ENCODE results near the gene RARG.

RARG gene

DNA sequence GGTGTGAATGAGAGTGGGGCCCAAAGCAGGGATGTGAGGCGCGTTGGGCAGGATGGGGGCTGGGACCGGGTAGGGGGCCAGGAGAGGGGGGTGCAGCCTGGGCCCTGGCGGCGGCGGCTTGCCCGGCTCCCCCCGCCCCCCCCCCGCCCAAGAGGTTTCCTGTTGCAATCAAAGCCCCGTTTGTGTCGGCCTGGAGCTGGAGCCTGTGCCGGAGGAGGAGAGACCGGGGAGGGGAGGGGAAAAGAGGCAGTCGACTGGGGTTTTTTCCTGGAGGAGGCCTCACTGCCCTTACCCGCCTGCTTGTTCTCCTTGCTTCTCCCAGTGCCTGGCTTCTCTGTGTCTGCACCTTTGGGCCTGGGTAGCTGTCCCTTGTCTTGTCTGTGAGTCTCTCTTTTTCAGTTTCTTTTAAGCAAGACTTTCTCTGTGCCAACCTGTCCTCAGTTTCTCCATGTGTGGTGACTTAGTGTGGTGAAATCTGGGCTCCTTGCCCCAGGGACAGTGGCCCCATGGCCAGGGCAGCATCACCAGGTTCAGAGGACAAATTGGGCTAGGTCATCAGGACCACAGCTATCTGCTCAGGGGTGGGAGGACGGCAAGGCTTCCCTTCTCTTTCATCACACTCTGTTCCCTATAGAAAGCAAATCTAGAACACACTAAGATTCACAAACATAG, 8.5 kb downstream of the RARG start:
- ATAC-seq (replicated peaks), result no peak
- peaks cover 46 to 51% of the 10 kb centered on the region in 2 donors for H3K4me1 Mint-ChIP-seq

DNA sequence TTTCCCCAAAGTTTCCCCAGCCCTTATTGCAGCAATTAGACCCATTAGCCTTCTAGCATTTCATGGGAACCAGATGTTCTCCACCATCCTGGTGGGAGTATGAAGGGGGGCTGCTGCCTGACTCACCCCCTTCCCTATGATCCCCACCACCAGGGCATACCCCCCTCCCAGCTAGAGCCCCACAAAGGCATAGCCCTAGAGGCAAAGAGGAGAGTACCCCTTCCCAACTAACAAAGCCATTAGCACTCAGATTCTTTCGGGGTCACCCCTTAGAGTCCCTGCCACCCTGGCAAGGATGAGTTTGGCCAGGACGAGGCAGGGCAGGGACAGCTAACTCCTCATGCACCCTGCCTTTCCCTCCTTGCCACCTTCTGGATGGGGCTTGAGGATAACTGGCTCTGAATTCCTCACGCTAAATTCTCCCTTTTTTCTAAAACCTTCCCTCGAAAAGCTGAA, 9.2 kb downstream of the RARG start:
- DNase-seq, result no peak
- Mint-ChIP-seq H3K27me3 (no peaks in the 10 kb centered on the region), H3K9me3 (no peaks in the 10 kb centered on the region), H3K27ac (peak overlapping the region; percentile 42), H3K4me3 (peak overlapping the region; percentile 50 to 79), H3K36me3 (peaks cover 14 to 28% of the 10 kb centered on the region in 2 donors), H3K4me1 (peaks cover 49 to 58% of the 10 kb centered on the region in 2 donors)
- no peak for ATAC-seq (replicated peaks)

More for the DNA sequence above, 8.5 kb downstream of the RARG start:
- H3K9me3 Mint-ChIP-seq, result no peaks in the 10 kb centered on the region
- no peaks in the 10 kb centered on the region for H3K27me3 Mint-ChIP-seq
- DNase-seq, result no peak
- H3K27ac Mint-ChIP-seq, result peak overlapping the region; percentile 42
- peaks cover 16 to 31% of the 10 kb centered on the region in 2 donors for H3K36me3 Mint-ChIP-seq
- H3K4me3 Mint-ChIP-seq, result no peak overlapping the region

DNA sequence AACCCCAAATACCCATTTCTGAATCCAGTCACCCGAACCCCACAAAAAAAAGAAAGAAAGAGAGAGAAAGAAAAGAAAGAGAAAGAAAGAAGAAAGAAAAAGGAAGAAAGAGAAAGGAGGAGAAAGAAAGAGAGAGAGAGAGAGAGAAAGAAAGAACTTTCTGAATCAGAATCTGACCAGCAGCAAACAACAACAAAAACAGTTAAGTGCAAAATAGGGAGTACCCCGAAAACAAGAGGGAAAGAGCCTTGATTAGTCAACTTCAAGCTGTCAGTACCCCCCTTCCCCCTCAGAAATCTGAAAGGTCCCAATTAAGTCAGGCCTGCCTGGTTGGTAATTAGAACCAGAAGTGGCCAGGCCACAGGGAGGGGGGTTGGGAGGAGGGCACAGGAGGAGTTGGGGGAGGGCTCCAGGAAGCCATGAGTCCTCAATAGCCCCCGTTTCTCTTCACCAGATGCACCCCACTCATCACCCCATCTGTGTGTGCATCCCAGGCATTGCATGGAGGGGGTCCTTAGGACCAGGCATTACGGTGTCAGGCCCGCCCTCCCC, 9.8 kb downstream of the RARG start:
- Mint-ChIP-seq H3K4me3 (peak overlapping the region; percentile 50 to 79), H3K4me1 (peaks cover 51 to 64% of the 10 kb centered on the region in 2 donors), H3K9me3 (no peaks in the 10 kb centered on the region), H3K36me3 (peaks cover 14 to 28% of the 10 kb centered on the region in 2 donors), H3K27ac (no peak overlapping the region), H3K27me3 (no peaks in the 10 kb centered on the region)
- DNase-seq, result no peak
- ATAC-seq (replicated peaks), result no peak

DNA sequence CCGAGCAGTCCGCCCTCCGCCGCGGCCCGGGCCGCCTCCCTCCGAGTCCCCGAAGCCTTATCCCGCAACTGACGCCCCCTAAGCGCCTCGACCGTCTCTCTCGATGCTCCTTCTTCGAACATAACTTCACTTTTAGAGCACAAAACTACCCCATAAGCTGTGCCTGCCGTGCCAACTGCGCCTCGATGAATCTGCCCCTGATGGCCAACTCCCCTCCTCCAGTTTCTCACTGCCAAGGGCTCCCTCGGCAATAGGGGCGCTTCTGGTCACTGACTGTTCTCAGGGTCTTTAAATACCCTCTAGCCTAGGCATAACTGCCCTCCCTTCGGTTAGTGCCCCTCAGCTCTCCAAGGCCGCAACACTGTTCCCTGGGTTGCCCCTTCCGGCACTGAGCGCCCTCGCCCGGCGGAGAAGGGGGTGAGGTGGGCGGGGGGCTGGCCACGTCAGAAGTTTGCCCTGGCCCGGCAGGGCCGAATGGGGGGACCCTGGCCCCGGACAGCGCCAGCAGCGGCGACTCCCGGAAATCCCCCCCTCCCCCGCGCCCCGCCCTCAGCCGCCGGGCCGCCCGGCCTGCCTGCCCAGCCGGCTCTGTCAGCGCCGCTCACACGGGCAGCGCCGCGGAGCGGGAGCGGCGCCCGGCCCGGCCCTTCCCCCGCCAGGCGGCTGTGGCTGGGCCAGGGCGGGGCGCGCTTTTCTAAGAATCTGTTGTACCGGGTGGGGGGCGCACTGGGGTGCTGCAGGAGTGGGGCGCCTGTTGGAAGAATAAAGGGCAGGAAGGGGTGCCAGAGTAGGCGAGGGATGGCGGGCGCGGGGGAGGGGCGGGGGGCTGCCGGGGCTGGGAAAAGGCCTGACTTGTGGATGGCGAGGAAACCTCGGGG, 10.6 kb downstream of the RARG start:
- Mint-ChIP-seq H3K9me3 (no peaks in the 10 kb centered on the region), H3K4me3 (peak overlapping the region; percentile 81 to 91), H3K36me3 (peaks cover 8 to 24% of the 10 kb centered on the region in 2 donors), H3K4me1 (peaks cover 54 to 72% of the 10 kb centered on the region in 2 donors), H3K27ac (peak overlapping the region; percentile 94), H3K27me3 (no peaks in the 10 kb centered on the region)
- ATAC-seq (replicated peaks) (peak; percentile 20 to 23), DNase-seq (no peak)

DNA sequence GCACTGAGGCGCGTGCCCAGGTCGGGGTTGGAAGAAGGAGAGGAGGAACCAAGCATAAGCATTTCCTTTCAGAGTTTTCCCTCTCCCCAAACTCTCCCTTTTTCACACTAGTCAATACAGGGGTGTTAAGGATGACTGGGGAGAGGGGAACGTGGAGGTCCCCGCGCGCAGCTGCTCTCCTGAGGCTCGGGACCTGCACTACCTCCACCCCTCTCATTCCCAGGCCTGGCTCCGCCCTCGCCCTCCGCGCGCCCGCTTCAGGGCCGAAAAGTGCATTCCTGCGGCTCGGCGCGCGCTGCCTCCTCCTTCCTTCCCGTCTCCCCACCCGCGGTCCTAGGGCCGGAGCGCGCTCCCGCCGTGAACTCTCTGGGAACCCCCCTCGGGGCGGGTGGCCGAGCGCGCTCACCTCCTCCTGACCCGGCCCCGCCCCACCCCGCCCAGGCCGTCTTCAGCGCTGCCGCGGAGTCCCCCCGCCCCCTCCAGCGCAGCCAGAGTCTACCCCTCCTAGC, 11.3 kb downstream of the RARG start:
- DNase-seq (peak; percentile 82), ATAC-seq (replicated peaks) (peak; percentile 71)
- Mint-ChIP-seq H3K9me3 (no peaks in the 10 kb centered on the region), H3K27me3 (no peaks in the 10 kb centered on the region), H3K27ac (peak overlapping the region; percentile 94), H3K36me3 (peaks cover 7 to 29% of the 10 kb centered on the region in 2 donors), H3K4me1 (peaks cover 61 to 79% of the 10 kb centered on the region in 2 donors), H3K4me3 (peak overlapping the region; percentile 81 to 91)

DNA sequence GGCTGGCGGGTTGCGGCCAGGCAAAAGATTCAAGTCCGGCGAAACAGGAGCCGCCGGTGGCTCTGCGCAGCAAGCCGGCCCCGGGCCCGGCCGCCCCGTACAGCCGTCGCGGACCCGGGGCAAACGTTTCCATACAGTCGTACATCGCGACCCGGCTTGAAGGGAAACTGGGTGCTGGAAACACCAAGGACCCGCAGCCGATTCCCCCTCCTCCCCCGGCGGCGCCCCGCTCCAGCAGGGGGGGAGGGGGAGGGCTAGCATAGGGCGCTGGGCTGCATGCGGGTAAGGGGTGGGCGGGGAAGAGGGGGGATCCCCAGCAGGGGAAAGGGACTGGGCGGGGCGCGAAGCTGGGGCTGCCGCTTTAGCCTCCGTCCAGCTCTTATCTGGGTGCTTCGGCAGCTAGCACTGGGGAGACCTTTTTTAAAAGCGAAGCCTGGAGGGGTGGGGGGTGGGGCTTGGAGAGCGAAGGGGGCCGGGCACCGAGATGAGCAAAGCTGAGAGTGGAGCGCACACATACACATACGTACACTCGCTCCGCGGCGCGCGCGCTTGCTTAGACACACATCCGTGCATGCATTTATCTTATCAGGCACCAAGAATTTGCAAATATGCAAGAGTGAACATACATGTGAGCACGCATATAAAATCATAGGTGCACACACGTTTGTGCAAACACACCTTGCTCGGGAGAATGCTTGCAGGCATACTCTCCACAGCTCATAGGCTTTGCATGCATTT, 11.9 kb downstream of the RARG start:
- H3K9me3 Mint-ChIP-seq, result no peaks in the 10 kb centered on the region
- DNase-seq, result peak; percentile 78

DNA sequence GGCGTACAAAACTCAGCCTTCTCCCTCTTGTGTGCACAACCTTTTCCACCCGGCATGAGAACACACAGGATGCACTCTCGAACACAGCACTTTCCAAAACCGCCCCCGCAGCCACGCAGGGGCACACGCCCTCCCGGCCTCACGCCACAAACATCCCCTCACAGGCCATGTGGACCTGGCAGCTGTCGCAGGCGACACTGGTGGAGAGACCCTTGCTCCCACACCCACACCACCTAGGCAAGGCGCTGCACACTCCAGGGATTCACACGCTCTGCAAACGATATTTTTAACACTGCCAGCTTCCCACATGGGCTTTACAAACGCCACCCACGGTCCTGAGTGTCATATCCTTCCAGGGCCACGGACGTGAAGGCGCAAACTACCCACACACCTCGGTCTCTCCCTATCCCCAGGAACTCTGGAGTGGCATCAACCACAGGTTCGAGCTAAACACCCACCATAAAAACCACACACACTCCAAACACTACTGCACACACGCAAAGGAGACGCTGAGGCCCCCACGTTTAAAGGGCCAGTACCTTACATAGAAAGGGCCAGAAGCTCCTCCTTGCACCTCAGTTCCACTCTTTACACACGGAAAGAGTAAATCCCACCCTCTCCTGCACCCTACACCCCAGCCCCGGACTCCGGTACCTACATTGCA, 12.6 kb downstream of the RARG start:
- peak overlapping the region; percentile 81 to 91 for H3K4me3 Mint-ChIP-seq
- H3K27ac Mint-ChIP-seq, result peak overlapping the region; percentile 97
- DNase-seq (peak; percentile 72), ATAC-seq (replicated peaks) (peak; percentile 49 to 53)
- H3K36me3 Mint-ChIP-seq, result peaks cover 8 to 27% of the 10 kb centered on the region in 2 donors
- H3K4me1 Mint-ChIP-seq, result peaks cover 62 to 80% of the 10 kb centered on the region in 2 donors
- no peaks in the 10 kb centered on the region for H3K27me3 Mint-ChIP-seq
- H3K9me3 Mint-ChIP-seq, result no peaks in the 10 kb centered on the region

More for the DNA sequence above, 11.9 kb downstream of the RARG start:
- Mint-ChIP-seq H3K4me1 (peaks cover 63 to 81% of the 10 kb centered on the region in 2 donors), H3K36me3 (peaks cover 3 to 27% of the 10 kb centered on the region in 2 donors), H3K27ac (peak overlapping the region; percentile 97), H3K4me3 (peak overlapping the region; percentile 81 to 91), H3K27me3 (no peaks in the 10 kb centered on the region)
- ATAC-seq (replicated peaks), result peak; percentile 52 to 57

DNA sequence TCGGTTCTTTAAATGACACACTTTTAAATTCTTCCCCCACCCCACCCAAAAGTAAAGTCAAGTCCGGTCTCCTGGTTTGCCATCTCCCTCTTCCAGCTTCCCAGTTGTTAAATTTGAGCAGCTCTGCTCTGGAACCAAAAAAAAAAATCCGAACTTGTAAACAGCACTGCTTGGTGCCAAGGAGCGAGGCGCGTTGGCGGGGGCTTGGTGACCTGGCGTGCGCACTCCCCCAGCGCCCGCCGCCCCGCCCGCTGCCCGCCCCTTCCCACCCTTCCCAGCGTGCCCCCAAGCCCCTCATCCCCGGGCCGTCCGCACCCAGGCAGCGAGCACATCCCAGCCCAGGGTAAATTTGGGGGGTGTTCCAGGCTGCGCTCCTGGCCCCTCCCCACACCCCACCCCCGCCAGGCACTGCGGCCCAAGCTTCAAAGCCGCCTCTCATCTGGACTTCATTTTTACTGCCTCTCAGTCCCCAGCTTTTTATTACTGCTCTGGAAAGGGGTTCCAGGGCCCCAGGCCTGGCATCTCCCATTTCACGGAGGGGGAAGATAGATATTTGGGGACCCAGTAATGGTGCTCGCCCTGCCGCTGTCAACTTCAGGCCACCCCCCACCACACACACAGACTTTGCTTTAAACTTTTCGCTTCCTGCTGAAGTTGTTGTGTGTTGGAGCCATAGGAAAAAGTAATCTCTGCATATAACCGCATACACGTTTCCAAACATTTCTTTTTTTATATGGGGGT, 13.3 kb downstream of the RARG start:
- peak overlapping the region; percentile 97 for H3K27ac Mint-ChIP-seq
- no peak for ATAC-seq (replicated peaks)
- peaks cover 62 to 80% of the 10 kb centered on the region in 2 donors for H3K4me1 Mint-ChIP-seq
- peak overlapping the region; percentile 81 to 91 for H3K4me3 Mint-ChIP-seq
- H3K27me3 Mint-ChIP-seq, result no peaks in the 10 kb centered on the region
- no peak for DNase-seq
- H3K36me3 Mint-ChIP-seq, result peaks cover 15 to 29% of the 10 kb centered on the region in 2 donors
- no peaks in the 10 kb centered on the region for H3K9me3 Mint-ChIP-seq

DNA sequence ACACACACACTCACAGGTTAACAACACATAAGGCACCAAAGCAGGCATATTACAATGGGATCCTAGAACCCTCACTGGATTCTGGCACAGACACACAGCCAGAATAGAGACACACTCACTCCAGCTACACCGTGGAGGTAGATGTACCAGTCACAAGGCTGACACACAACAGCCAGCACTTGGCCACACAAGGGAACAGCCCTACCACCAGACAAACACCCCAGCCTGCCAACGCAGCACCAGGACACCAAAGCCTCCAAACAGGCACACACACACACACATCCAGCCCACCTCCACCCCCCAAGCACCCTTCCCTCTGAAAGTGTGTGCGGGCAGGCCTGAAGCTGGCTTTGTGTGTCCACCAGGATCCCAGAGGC, 14.1 kb downstream of the RARG start:
- peak overlapping the region; percentile 65 to 74 for H3K4me3 Mint-ChIP-seq
- peak overlapping the region; percentile 65 for H3K27ac Mint-ChIP-seq
- H3K4me1 Mint-ChIP-seq, result peaks cover 65 to 83% of the 10 kb centered on the region in 2 donors
- ATAC-seq (replicated peaks) (no peak), DNase-seq (no peak)
- no peaks in the 10 kb centered on the region for H3K27me3 Mint-ChIP-seq
- peaks cover 21 to 36% of the 10 kb centered on the region in 2 donors for H3K36me3 Mint-ChIP-seq
- no peaks in the 10 kb centered on the region for H3K9me3 Mint-ChIP-seq

DNA sequence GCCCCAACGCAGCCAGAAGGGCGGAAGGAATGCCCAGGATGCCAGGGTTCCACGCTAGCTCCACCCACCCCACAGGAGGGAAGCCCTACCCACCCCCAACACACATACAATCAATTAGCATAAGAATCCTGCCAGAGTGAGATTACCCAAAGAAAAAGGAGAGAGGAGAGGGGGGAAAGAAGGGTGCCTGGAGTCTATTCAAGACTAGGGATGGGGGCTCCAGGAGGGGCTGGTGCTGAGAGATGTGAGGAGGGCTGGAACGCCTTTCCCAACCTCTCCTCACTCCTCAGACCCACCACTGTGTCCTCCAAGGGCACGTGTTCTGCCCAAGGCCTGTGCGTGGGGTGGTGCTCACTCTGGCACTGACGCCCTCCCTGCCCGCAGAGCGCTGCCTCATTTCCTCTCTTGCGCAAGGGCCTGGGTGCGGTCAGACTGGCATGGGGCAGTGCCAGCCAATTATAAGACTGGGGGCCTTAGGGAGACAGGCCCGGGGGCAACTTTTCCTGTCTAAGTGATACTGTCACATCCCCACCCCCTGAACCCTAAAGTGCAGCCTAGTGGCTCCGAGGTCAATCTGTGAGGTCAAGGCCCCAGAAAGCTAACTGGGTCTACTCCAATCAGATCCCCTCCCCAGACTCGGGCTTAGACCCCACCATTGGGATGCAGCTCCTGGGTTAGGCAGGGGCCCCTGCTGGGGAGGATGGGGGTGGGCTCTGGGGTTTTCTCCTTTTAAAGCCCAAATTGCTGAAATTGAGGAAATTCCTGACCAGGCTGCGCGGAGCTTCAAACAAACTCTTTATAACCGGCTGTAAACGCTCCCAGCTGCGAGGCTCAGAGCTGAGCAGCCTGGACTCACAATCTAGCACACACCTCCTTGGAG, 14.7 kb downstream of the RARG start:
- DNase-seq (no peak), ATAC-seq (replicated peaks) (no peak)
- peaks cover 62 to 78% of the 10 kb centered on the region in 2 donors for H3K4me1 Mint-ChIP-seq
- no peaks in the 10 kb centered on the region for H3K27me3 Mint-ChIP-seq
- H3K9me3 Mint-ChIP-seq, result no peaks in the 10 kb centered on the region
- H3K4me3 Mint-ChIP-seq, result peak overlapping the region; percentile 65 to 74
- peak overlapping the region; percentile 68 for H3K27ac Mint-ChIP-seq
- peaks cover 24 to 36% of the 10 kb centered on the region in 2 donors for H3K36me3 Mint-ChIP-seq

DNA sequence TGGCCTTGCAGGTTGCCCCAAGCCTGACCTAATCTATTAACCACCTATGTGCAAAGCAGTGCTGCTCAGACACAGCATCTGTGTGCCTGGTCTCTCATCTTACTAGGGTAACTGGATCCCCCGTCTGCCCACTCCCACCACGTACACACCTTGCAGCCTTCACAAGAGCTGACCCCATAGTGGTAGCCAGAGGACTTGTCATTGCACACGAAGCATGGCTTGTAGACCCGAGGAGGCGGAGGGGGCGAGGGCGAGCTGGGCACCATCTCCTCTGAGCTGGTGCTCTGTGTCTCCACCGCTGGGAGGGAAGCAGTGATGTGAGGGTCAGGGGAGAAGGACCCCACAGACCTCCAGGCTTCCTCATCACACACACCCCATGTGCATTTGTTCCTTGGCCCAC, 16.5 kb downstream of the RARG start:
- no peak overlapping the region for H3K4me3 Mint-ChIP-seq
- H3K36me3 Mint-ChIP-seq, result peaks cover 31 to 45% of the 10 kb centered on the region in 2 donors
- no peaks in the 10 kb centered on the region for H3K9me3 Mint-ChIP-seq
- H3K4me1 Mint-ChIP-seq, result peaks cover 63 to 80% of the 10 kb centered on the region in 2 donors
- H3K27ac Mint-ChIP-seq, result peak overlapping the region; percentile 15
- ATAC-seq (replicated peaks), result no peak
- no peaks in the 10 kb centered on the region for H3K27me3 Mint-ChIP-seq
- DNase-seq, result no peak
